ENCODE results near the gene PIP4K2A. TPM values are rescaled to one million over a fixed set of nuclear protein-coding genes. Genes with fewer than 3 reads are reported as not detected.

The PIP4K2A gene
- total RNA-seq, 3 donors from 2014 or later: 15.1 to 36.6 (median 33.1) TPM

- H3K27ac ChIP-seq: no peak overlapping the region
Observed at GRCh38 chr10:22491931-22492615, 222.3 kb downstream of the PIP4K2A start.

DNA sequence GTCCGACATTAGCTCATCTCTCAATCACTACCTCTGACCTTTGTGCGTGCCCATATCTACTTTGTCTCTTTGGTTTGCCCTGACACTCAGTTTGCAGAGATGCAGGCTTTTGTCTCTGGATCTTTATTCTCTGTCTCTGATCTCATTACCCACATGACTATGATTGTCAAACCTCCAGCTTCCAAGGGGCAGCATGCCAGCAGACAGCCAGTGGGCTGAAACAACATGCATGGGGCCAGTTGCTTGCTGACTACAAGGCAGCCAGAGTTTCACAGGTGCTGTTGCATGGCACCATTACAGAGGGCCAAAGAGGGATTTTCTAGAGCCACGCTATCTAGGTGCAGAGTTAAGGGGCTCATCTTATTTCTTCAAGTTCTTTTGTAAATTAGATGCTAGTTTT, 222.9 kb downstream of the PIP4K2A start:
- intact Hi-C loops (cut with DNase I; ENCODE audit: low total_unique reads): no loop called here
- Histone ChIP-seq H3K36me3 (no peaks in the 10 kb centered on the region), H3K27me3 (no peaks in the 10 kb centered on the region), H3K4me1 (no peaks in the 10 kb centered on the region), H3K9me3 (no peaks in the 10 kb centered on the region), H3K27ac (no peak overlapping the region), H3K4me3 (no peak overlapping the region)
- TF ChIP-seq, protein P1, sequence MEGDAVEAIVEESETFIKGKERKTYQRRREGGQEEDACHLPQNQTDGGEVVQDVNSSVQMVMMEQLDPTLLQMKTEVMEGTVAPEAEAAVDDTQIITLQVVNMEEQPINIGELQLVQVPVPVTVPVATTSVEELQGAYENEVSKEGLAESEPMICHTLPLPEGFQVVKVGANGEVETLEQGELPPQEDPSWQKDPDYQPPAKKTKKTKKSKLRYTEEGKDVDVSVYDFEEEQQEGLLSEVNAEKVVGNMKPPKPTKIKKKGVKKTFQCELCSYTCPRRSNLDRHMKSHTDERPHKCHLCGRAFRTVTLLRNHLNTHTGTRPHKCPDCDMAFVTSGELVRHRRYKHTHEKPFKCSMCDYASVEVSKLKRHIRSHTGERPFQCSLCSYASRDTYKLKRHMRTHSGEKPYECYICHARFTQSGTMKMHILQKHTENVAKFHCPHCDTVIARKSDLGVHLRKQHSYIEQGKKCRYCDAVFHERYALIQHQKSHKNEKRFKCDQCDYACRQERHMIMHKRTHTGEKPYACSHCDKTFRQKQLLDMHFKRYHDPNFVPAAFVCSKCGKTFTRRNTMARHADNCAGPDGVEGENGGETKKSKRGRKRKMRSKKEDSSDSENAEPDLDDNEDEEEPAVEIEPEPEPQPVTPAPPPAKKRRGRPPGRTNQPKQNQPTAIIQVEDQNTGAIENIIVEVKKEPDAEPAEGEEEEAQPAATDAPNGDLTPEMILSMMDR (IDR thresholded peaks at IDR 0.05): no peak
- TF ChIP-seq POLR2AphosphoS5 (IDR thresholded peaks at IDR 0.05) (no peak), POLR2A (IDR thresholded peaks at IDR 0.05) (no peak)
- DNase-seq (ENCODE audit: low spot score in 2 of 2): no peak

More at GRCh38 chr10:22491931-22492615, 222.3 kb downstream of the PIP4K2A start:
- Histone ChIP-seq H3K4me3 (no peak overlapping the region), H3K9me3 (no peaks in the 10 kb centered on the region), H3K4me1 (no peaks in the 10 kb centered on the region), H3K27me3 (peaks cover 0 to under 1% of the 10 kb centered on the region in 2 donors), H3K36me3 (no peaks in the 10 kb centered on the region)
- intact Hi-C loops (cut with DNase I; ENCODE audit: low total_unique reads): no loop called here
- DNase-seq (ENCODE audit: low spot score in 2 of 2): no peak
- no peak for TF ChIP-seq POLR2A (IDR thresholded peaks at IDR 0.05)
- TF ChIP-seq, protein P1 (IDR thresholded peaks at IDR 0.05): no peak
- no peak for TF ChIP-seq POLR2AphosphoS5 (IDR thresholded peaks at IDR 0.05)

- H3K9me3 ChIP-seq: no peaks in the 10 kb centered on the region
- H3K27ac ChIP-seq: no peak overlapping the region
- intact Hi-C loops (cut with DNase I; ENCODE audit: low total_unique reads): no loop called here
- H3K27me3 ChIP-seq: no peaks in the 10 kb centered on the region
- no peak overlapping the region for H3K4me3 ChIP-seq
- no peak for TF ChIP-seq POLR2AphosphoS5 (IDR thresholded peaks at IDR 0.05)
- TF ChIP-seq POLR2A (IDR thresholded peaks at IDR 0.05): no peak
- TF ChIP-seq, protein P1 (IDR thresholded peaks at IDR 0.05): no peak
- H3K4me1 ChIP-seq: no peaks in the 10 kb centered on the region
- H3K36me3 ChIP-seq: no peaks in the 10 kb centered on the region
- no peak for DNase-seq (ENCODE audit: low spot score in 2 of 2)
Observed at GRCh38 chr10:22489975-22490374, 224.4 kb downstream of the PIP4K2A start.

- no peaks in the 10 kb centered on the region for H3K9me3 ChIP-seq
- no peaks in the 10 kb centered on the region for H3K36me3 ChIP-seq
- TF ChIP-seq, protein P1 (IDR thresholded peaks at IDR 0.05): no peak
- no peak for TF ChIP-seq POLR2A (IDR thresholded peaks at IDR 0.05)
- TF ChIP-seq POLR2AphosphoS5 (IDR thresholded peaks at IDR 0.05): no peak
- DNase-seq (ENCODE audit: low spot score in 2 of 2): no peak
- no peaks in the 10 kb centered on the region for H3K27me3 ChIP-seq
- H3K4me1 ChIP-seq: no peaks in the 10 kb centered on the region
- no peak overlapping the region for H3K4me3 ChIP-seq
- no peak overlapping the region for H3K27ac ChIP-seq
- intact Hi-C loops (cut with DNase I; ENCODE audit: low total_unique reads): no loop called here
Observed at GRCh38 chr10:22489467-22489866, 224.9 kb downstream of the PIP4K2A start.

DNA sequence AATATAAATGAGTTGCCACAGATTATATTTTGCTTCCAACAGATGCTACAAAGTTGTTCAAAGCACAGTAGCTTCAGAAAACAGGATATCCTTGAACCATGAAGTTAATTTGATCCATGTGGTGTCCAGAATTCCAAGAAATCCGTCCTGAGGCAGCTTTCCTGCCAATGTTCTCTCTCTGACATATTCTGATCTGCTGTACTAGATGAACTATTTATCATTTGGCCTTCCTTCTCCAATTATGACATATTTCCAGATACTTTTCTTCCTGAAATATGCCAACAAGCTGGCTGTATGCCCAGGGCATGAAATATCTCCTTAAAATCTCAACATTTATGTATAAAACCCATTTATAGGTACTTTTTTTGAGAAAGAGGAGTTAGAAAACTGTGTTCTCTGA, 227.9 kb downstream of the PIP4K2A start:
- Histone ChIP-seq H3K9me3 (no peaks in the 10 kb centered on the region), H3K4me1 (no peaks in the 10 kb centered on the region), H3K4me3 (no peak overlapping the region), H3K27ac (no peak overlapping the region), H3K27me3 (no peaks in the 10 kb centered on the region), H3K36me3 (no peaks in the 10 kb centered on the region)
- intact Hi-C loops (cut with DNase I; ENCODE audit: low total_unique reads): no loop called here
- DNase-seq (ENCODE audit: low spot score in 2 of 2): no peak
- TF ChIP-seq POLR2A (IDR thresholded peaks at IDR 0.05) (no peak), POLR2AphosphoS5 (IDR thresholded peaks at IDR 0.05) (no peak)
- TF ChIP-seq, protein P1 (IDR thresholded peaks at IDR 0.05): no peak

Other genes with a start within 250 kb of the PIP4K2A start
- under 1 TPM in 2 of 3 donors, not detected in 1; 0.33 to 0.88 TPM for gene ARMC3, start 213.5 kb upstream of the PIP4K2A start, total RNA-seq

Measured in breast epithelium (tissue), 4 donors.